Sigmoid colon (tissue), 7 donors: ENCODE measurements around the gene CFAP97. TPM values are rescaled to one million over a fixed set of nuclear protein-coding genes. Genes with fewer than 3 reads are reported as not detected.
"Not testable (repeated sequence)": the region's sequence is repeated elsewhere in the genome, so short reads cannot be mapped to it uniquely, and the experiment has no call there.

Experiments used
- DNase-seq: peaks from one replicate; pipeline ENCODE4 v3.0.0-alpha.2; 2019
- H3K27ac ChIP-seq, 4 donors: fragments of 200-600 bp; sonication (generic); one replicate each; pipeline ENCODE4 v1.5.1; 2016 to 2019; ENCODE audit warnings: mild to moderate bottlenecking in 1 of 4
- H3K27me3 ChIP-seq, 3 donors: fragments of 200-600 bp; sonication (generic); one replicate each; pipeline ENCODE4 v1.5.1; 2019; ENCODE audit warnings: mild to moderate bottlenecking in 1 of 3
- H3K36me3 ChIP-seq, 4 donors: fragments of 200-600 bp; sonication (generic); one replicate each; pipeline ENCODE4 v1.5.1; 2016 to 2019
- H3K4me1 ChIP-seq, 4 donors: fragments of 200-600 bp; sonication (generic); one replicate each; pipeline ENCODE4 v1.5.1; 2017 to 2019
- H3K4me3 ChIP-seq, 4 donors: fragments of 200-600 bp; sonication (generic); one replicate each; pipeline ENCODE4 v1.5.1; 2017 to 2019; ENCODE audit warnings: mild to moderate bottlenecking in 2 of 4, moderate library complexity in 1 of 4
- H3K9me3 ChIP-seq, 4 donors: fragments of 200-600 bp in 3 of 4; sonication (generic) in 3 of 4; one replicate each; pipeline versions ENCODE4 v1.5.1 to v1.6.1; 2013 to 2019
- CTCF ChIP-seq, 4 experiments: fragments of 450-650 bp in 3 of 4; fragments of 200-600 bp in 1 of 4; IDR thresholded peaks; one replicate each; pipeline ENCODE4 v1.5.1; 2016 to 2019; ENCODE audit warnings: antibody characterized with exemption in 4 of 4, mild to moderate bottlenecking in 3 of 4, moderate library complexity in 2 of 4
- EP300 ChIP-seq, 4 donors: sonication (generic); formaldehyde crosslinking; IDR thresholded peaks; one replicate each; pipeline ENCODE4 v1.6.1; 2017; ENCODE audit warnings: antibody characterized with exemption in 4 of 4
- POLR2A ChIP-seq, 2 donors: fragments of 450-650 bp; IDR thresholded peaks; one replicate each; pipeline ENCODE4 v1.6.1; 2016; ENCODE audit warnings: antibody characterized with exemption in 2 of 2, mild to moderate bottlenecking in 2 of 2, moderate library complexity in 2 of 2
- POLR2AphosphoS5 ChIP-seq, 4 donors: sonication (generic); formaldehyde crosslinking; IDR thresholded peaks; one replicate each; pipeline ENCODE4 v1.6.1; 2017; ENCODE audit warnings: antibody characterized with exemption in 4 of 4
- WGBS, 2 donors: extraction: QIAGEN DNeasy Blood & Tissue Kit; methylation state at CpG; one replicate each; pipeline ENCODE4 v1.1.7; 2013; 5-methylcytosine and 5-hydroxymethylcytosine counted together
- intact Hi-C: fragments of 100-400 bp; cut with DNase I; formaldehyde crosslinking; loops from one replicate; pipeline ENCODE4 v1.15.1; 2023
- polyA plus RNA-seq, 3 donors: library from polyadenylated mRNA; stranded (reverse); fragments of 200-250 nt; gene quantifications; one replicate each; pipeline ENCODE4 v1.2.3, GENCODE V29; 2013
- total RNA-seq, 4 donors: library from RNA; depleted of rRNA; stranded (reverse); fragments of >200 nt; gene quantifications; one replicate each; pipeline ENCODE4 v1.1.0, GENCODE V29; 2016
- donor health status: healthy with polysubstance abuse.
- donor health status: Bipolar disorder and iron deficiency.
- donor health status: healthy.

The CFAP97 gene
- total and polyA plus RNA-seq, 7 donors, result 4.4 to 46.4 (median 33.8) TPM

GRCh38 chr4:185212581-185212980 is 8.8 kb upstream of the CFAP97 start:
- H3K27me3 ChIP-seq, result no peaks in the 10 kb centered on the region
- no peaks in the 10 kb centered on the region for H3K9me3 ChIP-seq
- intact Hi-C loops, result loop anchor here (10.0 kb wide), 1 partner anchor 522 kb away; no protein-coding TSS in a partner anchor
- peaks cover 0 to 49% (median 28%) of the 10 kb centered on the region in 4 donors for H3K4me1 ChIP-seq
- WGBS, 2 donors, result 97% methylated on average over 4 of the region's 4 CpGs
- no peak overlapping the region for H3K4me3 ChIP-seq
- no peak for DNase-seq
- H3K27ac ChIP-seq, result peak overlapping the region in 1 of 4 donors; percentile 86
- no peaks in the 10 kb centered on the region for H3K36me3 ChIP-seq
- TF ChIP-seq CTCF (IDR thresholded peaks at IDR 0.05) (no peak), POLR2AphosphoS5 (IDR thresholded peaks at IDR 0.05) (no peak), POLR2A (IDR thresholded peaks at IDR 0.05) (no peak), EP300 (IDR thresholded peaks at IDR 0.05) (no peak)

- 42 to 80% methylated on average over 2 of the region's 2 CpGs for WGBS, 2 donors
These were observed 7.8 kb upstream of the CFAP97 start for GRCh38 chr4:185211641-185212040.

GRCh38 chr4:185211035-185211434 is 7.2 kb upstream of the CFAP97 start:
- H3K27ac ChIP-seq, result peak overlapping the region; percentile 86 to 98 (median 90)

More at GRCh38 chr4:185211641-185212040, 7.8 kb upstream of the CFAP97 start:
- Histone ChIP-seq H3K27ac (peak overlapping the region in 3 of 4 donors; percentile 86 to 98 (median 95)), H3K27me3 (no peaks in the 10 kb centered on the region), H3K36me3 (no peaks in the 10 kb centered on the region), H3K9me3 (no peaks in the 10 kb centered on the region), H3K4me3 (peak overlapping the region in 3 of 4 donors; percentile 88 to 90 (median 90)), H3K4me1 (peaks cover 0 to 43% (median 28%) of the 10 kb centered on the region in 4 donors)
- no peak for TF ChIP-seq POLR2A (IDR thresholded peaks at IDR 0.05)
- no peak for TF ChIP-seq POLR2AphosphoS5 (IDR thresholded peaks at IDR 0.05)
- TF ChIP-seq EP300 (IDR thresholded peaks at IDR 0.05), result no peak
- TF ChIP-seq CTCF (IDR thresholded peaks at IDR 0.05), result no peak
- DNase-seq, result no peak
- intact Hi-C loops, result loop anchor here (10.0 kb wide), 1 partner anchor 523 kb away; no protein-coding TSS in a partner anchor

GRCh38 chr4:185210102-185210981 is 6.5 kb upstream of the CFAP97 start:
- DNase-seq, result peak; percentile 81
- 1% methylated on average over 84 of the region's 84 CpGs for WGBS, 2 donors
- intact Hi-C loops, result loop anchor here (10.0 kb wide), 1 partner anchor 524 kb away; no protein-coding TSS in a partner anchor

More at GRCh38 chr4:185211035-185211434, 7.2 kb upstream of the CFAP97 start:
- peak overlapping the region; percentile 45 to 90 (median 89) for H3K4me3 ChIP-seq
- H3K27me3 ChIP-seq, result no peaks in the 10 kb centered on the region
- 71 to 73% methylated on average over 5 of the region's 5 CpGs for WGBS, 2 donors
- H3K4me1 ChIP-seq, result peaks cover 0 to 43% (median 28%) of the 10 kb centered on the region in 4 donors
- no peaks in the 10 kb centered on the region for H3K9me3 ChIP-seq
- H3K36me3 ChIP-seq, result no peaks in the 10 kb centered on the region
- intact Hi-C loops, result loop anchor here (10.0 kb wide), 1 partner anchor 524 kb away; no protein-coding TSS in a partner anchor
- DNase-seq, result no peak
- TF ChIP-seq POLR2AphosphoS5 (IDR thresholded peaks at IDR 0.05), result no peak
- TF ChIP-seq EP300 (IDR thresholded peaks at IDR 0.05), result no peak
- TF ChIP-seq POLR2A (IDR thresholded peaks at IDR 0.05), result no peak
- TF ChIP-seq CTCF (IDR thresholded peaks at IDR 0.05), result no peak

GRCh38 chr4:185209852-185210101 is 6.0 kb upstream of the CFAP97 start:
- not testable (repeated sequence) for H3K36me3 ChIP-seq, H3K27me3 ChIP-seq, DNase-seq, H3K9me3 ChIP-seq
- Histone ChIP-seq H3K4me3 (peak overlapping the region; percentile 45 to 90 (median 89)), H3K4me1 (peaks cover 0 to 37% (median 25%) of the 10 kb centered on the region in 4 donors), H3K27ac (peak overlapping the region; percentile 86 to 98 (median 90))
- intact Hi-C loops, result loop anchor here (2.0 to 10.0 kb wide), 6 partner anchors 135 to 825 kb away; partner anchors contain the start of gene ACSL1
- WGBS, 2 donors, result 1% methylated on average over 39 of the region's 39 CpGs

More at GRCh38 chr4:185210102-185210981, 6.5 kb upstream of the CFAP97 start:
- Histone ChIP-seq H3K9me3 (no peaks in the 10 kb centered on the region), H3K36me3 (no peaks in the 10 kb centered on the region), H3K27me3 (no peaks in the 10 kb centered on the region), H3K4me1 (peaks cover 0 to 37% (median 25%) of the 10 kb centered on the region in 4 donors), H3K4me3 (peak overlapping the region; percentile 45 to 90 (median 89)), H3K27ac (peak overlapping the region; percentile 86 to 98 (median 90))
- TF ChIP-seq POLR2AphosphoS5 (IDR thresholded peaks at IDR 0.05), result peak; percentile 57 to 82 (median 70)
- TF ChIP-seq EP300 (IDR thresholded peaks at IDR 0.05), result no peak
- TF ChIP-seq CTCF (IDR thresholded peaks at IDR 0.05), result no peak
- TF ChIP-seq POLR2A (IDR thresholded peaks at IDR 0.05), result peak in 1 of 2 donors; percentile 44
